GM12872 (cell line): Measurements from ENCODE around the gene S100A9.

Experiments used
- CTCF ChIP-seq: IDR thresholded peaks from 3 replicates; pipeline ENCODE4 v1.5.1; 2011; ENCODE audit warnings: low read depth, mild to moderate bottlenecking, low read length, moderate library complexity; ENCODE audit not compliant: insufficient read depth

The S100A9 gene

GRCh38 chr1:153324912-153325311 lies 32.7 kb upstream of the S100A9 start:
- TF ChIP-seq CTCF, result no peak

GRCh38 chr1:153333902-153334301 lies 23.8 kb upstream of the S100A9 start:
- no peak for TF ChIP-seq CTCF

GRCh38 chr1:153336650-153337049 lies 21.0 kb upstream of the S100A9 start:
- no peak for TF ChIP-seq CTCF

- no peak for TF ChIP-seq CTCF
These were observed 19.4 kb upstream of the S100A9 start for GRCh38 chr1:153337980-153338853.

- TF ChIP-seq CTCF, result no peak
These were observed 17.9 kb upstream of the S100A9 start for GRCh38 chr1:153339802-153340201.

- no peak for TF ChIP-seq CTCF
These were observed 17.3 kb upstream of the S100A9 start for GRCh38 chr1:153340356-153340755.

- no peak for TF ChIP-seq CTCF
These were observed 16.2 kb upstream of the S100A9 start for GRCh38 chr1:153341431-153341934.
